SU-DHL-6 (cell line): ENCODE measurements around the gene SCYGR4.

ENCODE experiments used
- CTCF ChIP-seq: fragments of 200-600 bp; sonication (generic); IDR thresholded peaks from one replicate; pipeline ENCODE4 v1.5.1; 2017; ENCODE audit warnings: antibody characterized with exemption, mild to moderate bottlenecking, low read length, moderate library complexity; ENCODE audit not compliant: insufficient read depth, poor library complexity, severe bottlenecking
- EZH2phosphoT487 ChIP-seq: fragments of 200-600 bp; sonication (generic), shearing (Covaris generic); conservative IDR thresholded peaks from 2 replicates; pipeline ENCODE4 v1.6.1; 2018; ENCODE audit warnings: mild to moderate bottlenecking, antibody characterized with exemption, low read length, moderate library complexity, mixed read lengths

GRCh38 chr2:227615181-227615580, 2.1 kb upstream of the SCYGR4 start:
- TF ChIP-seq CTCF = no peak
- no peak for TF ChIP-seq EZH2phosphoT487
